Measurements from ENCODE around the gene NOCT.

DNA sequence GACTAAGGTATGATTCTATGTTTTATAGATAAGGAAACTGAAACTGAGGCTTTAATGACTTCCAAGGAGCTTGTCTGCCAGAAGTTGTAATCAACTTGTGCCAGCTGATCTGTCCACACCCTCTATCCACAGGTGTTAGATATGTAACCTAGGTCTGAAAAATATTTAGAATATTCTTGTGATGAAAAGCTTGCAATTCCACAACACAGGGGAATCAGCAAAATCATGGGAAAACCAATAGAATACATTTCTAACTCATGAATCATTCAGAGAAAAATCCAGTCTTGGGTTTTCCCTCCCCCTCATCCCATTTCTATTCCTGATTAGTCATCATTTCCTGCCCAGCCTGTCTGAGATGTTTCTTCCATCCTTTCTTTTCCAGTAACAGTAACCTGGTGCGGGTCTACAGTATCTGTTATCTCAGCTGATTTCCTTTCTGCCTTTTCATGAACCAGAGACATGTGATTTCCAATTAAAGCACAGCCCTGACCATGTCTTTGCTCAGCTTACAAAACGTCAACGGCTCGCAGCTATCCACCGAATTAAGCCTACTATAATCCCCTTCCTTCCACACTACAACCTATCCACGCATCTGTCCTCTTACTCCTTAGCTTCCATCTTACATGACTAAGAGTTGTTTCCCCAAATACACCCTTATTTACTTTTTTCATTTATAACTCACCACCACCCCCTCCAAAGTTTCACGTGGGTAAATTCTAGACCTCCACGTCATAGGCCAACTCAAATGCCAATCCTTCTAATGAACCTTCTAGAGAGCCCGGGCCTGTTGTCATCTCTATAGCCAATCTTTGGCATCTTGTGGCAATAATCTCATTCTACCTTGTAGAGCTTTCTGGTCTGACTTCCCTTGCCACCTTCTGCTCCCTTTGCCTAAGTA lies 961 bp upstream of the NOCT start:
- TF ChIP-seq POLR2A (IDR thresholded peaks at IDR 0.05) (no peak), POLR2AphosphoS5 (IDR thresholded peaks at IDR 0.05) (peak in 2 of 4 donors; percentile 14 to 73), CTCF (IDR thresholded peaks at IDR 0.05) (no peak), EP300 (IDR thresholded peaks at IDR 0.05) (peak in 1 of 4 donors; percentile 32)
